K562 (cell line): ENCODE measurements around the gene GFI1B. TPM values are rescaled to one million over a fixed set of nuclear protein-coding genes. Genes with fewer than 3 reads are reported as not detected.

ENCODE experiments used
- KAT7 ChIP-seq: sonication (generic); formaldehyde crosslinking; IDR thresholded peaks from 2 replicates; pipeline ENCODE4 v1.8.0; 2022; ENCODE audit warnings: missing genetic modification reagents, mild to moderate bottlenecking, borderline replicate concordance
- L3MBTL2 ChIP-seq: fragments of 450-650 bp; IDR thresholded peaks from 2 replicates; pipeline ENCODE4 v1.6.1; 2016; ENCODE audit warnings: mild to moderate bottlenecking, moderate library complexity
- MEF2D ChIP-seq: conservative IDR thresholded peaks from 2 replicates; pipeline ENCODE4 v1.6.1; 2016; ENCODE audit warnings: low read depth, missing genetic modification characterization, missing compliant biosample characterization
- MYBL2 ChIP-seq, 2 experiments: fragments of 450-650 bp in 1 of 2; sonication (generic) in 1 of 2; formaldehyde crosslinking in 1 of 2; IDR thresholded peaks; 2 replicates each; pipeline versions ENCODE4 v1.6.1 to v1.8.1; 2017 to 2022; ENCODE audit warnings: borderline replicate concordance in 1 of 2, inconsistent platforms in 1 of 2, low read depth in 1 of 2, mild to moderate bottlenecking in 1 of 2, missing genetic modification reagents in 1 of 2, moderate library complexity in 1 of 2
- SNIP1 ChIP-seq: fragments of 450-650 bp; IDR thresholded peaks from 2 replicates; pipeline ENCODE4 v1.7.1; 2017; ENCODE audit warnings: low read depth, mild to moderate bottlenecking
- WHSC1 ChIP-seq: IDR thresholded peaks from one replicate; pipeline ENCODE4 v1.6.1; 2012; ENCODE audit warnings: low read length, control low read depth, inconsistent platforms
- ZBTB40 ChIP-seq, 2 experiments: fragments of 450-650 bp in 1 of 2; sonication (generic) in 1 of 2; formaldehyde crosslinking in 1 of 2; IDR thresholded peaks; 2 replicates each; pipeline versions ENCODE4 v1.7.1 to v1.9.0; 2016 to 2022; ENCODE audit warnings: inconsistent platforms in 1 of 2, mild to moderate bottlenecking in 1 of 2, missing genetic modification reagents in 1 of 2
- ZNF407 ChIP-seq: fragments of 450-650 bp; IDR thresholded peaks from 2 replicates; pipeline ENCODE4 v1.6.1; 2016; ENCODE audit warnings: low read depth
- polyA plus RNA-seq, 8 experiments: library from polyadenylated mRNA; depleted of rRNA in 4 of 8; stranded (reverse) in 5 of 8; unstranded in 3 of 8; fragments of >200 nt; fragmentation: Nextera tagmentation in 2 of 8; fragmentation: Illumina TruSeq in 1 of 8; extraction: Ambion mirVana in 2 of 8; extraction: Trizol in 1 of 8; gene quantifications; 2 replicates each; pipeline versions ENCODE4 v1.2.1 to v1.2.3, GENCODE V29; 2011 to 2014; ENCODE audit warnings: inconsistent platforms in 1 of 8, missing spikeins in 1 of 8
- total RNA-seq, 7 experiments: library from RNA; depleted of rRNA in 6 of 7; stranded (reverse); fragments of >200 nt in 6 of 7; fragmentation: Illumina TruSeq in 2 of 7; extraction: Trizol in 2 of 7; gene quantifications; 2 replicates each; pipeline versions ENCODE4 v1.2.1 to v1.2.3, GENCODE V29; 2011 to 2021; ENCODE audit warnings: low replicate concordance in 1 of 7

GFI1B gene
- total and polyA plus RNA-seq, 9 of the 15 experiments (the other 6 are each of a cell fraction or from before 2014, with no cell fraction given): 8.0 to 75.7 (median 34.5) TPM

- no peak for TF ChIP-seq ZNF407
- no peak for TF ChIP-seq KAT7 (CRISPR knock-in tag)
- 0 out of 2 replicates have a peak, but pooled peaks have one; percentile 19 for TF ChIP-seq ZBTB40 (IDR thresholded peaks at IDR 0.05)
- TF ChIP-seq ZBTB40 (CRISPR knock-in tag; IDR thresholded peaks at IDR 0.05): no peak
- TF ChIP-seq L3MBTL2: peak; percentile 67
- TF ChIP-seq MYBL2 (IDR thresholded peaks at IDR 0.05; ENCODE audit: low read depth): no peak
- TF ChIP-seq MYBL2 (CRISPR knock-in tag; IDR thresholded peaks at IDR 0.05; ENCODE audit: borderline replicate concordance): no peak
- no peak for TF ChIP-seq MEF2D (tag)
- TF ChIP-seq WHSC1: no peak
- TF ChIP-seq SNIP1: no peak
These were observed 5.9 kb downstream of the GFI1B start (continued) for GRCh38 chr9:132984202-132985070.
